ENCODE data around the gene IL34.

- TF ChIP-seq SOX5 (CRISPR knock-in tag; IDR thresholded peaks at IDR 0.05; ENCODE audit: borderline replicate concordance) (no peak), RAD21 (CRISPR knock-in tag; IDR thresholded peaks at IDR 0.05) (no peak), RBAK (CRISPR knock-in tag; IDR thresholded peaks at IDR 0.05) (no peak), PCBP2 (optimal IDR thresholded peaks at IDR 0.05; ENCODE audit: low read depth, low read length, poor library complexity, severe bottlenecking) (no peak), RFX5 (IDR thresholded peaks at IDR 0.05; ENCODE audit: low read depth, low read length) (no peak), ZNF224 (CRISPR knock-in tag; IDR thresholded peaks at IDR 0.05) (no peak), POLR2A (IDR thresholded peaks at IDR 0.05; ENCODE audit: insufficient read depth in 1 of 2, low read depth in 2 of 2, low read length in 2 of 2) (no peak), ZNF792 (CRISPR knock-in tag; IDR thresholded peaks at IDR 0.05) (no peak), CREB3 (CRISPR knock-in tag; IDR thresholded peaks at IDR 0.05) (no peak), ZNF160 (CRISPR knock-in tag; IDR thresholded peaks at IDR 0.05) (no peak), CTCF (CRISPR knock-in tag; IDR thresholded peaks at IDR 0.05) (no peak), ARID3A (IDR thresholded peaks at IDR 0.05; ENCODE audit: low read depth, low read length) (no peak), KAT8 (CRISPR knock-in tag; IDR thresholded peaks at IDR 0.05) (no peak), POLR2AphosphoS5 (IDR thresholded peaks at IDR 0.05; ENCODE audit: low read depth, low read length) (no peak)
These were observed 60.6 kb downstream of the IL34 start for GRCh38 chr16:70706948-70707465.
